ENCODE measurements around the gene BTBD16. TPM values are rescaled to one million over a fixed set of nuclear protein-coding genes. Genes with fewer than 3 reads are reported as not detected.

Gene BTBD16
- total and polyA plus RNA-seq, 2 experiments from 2014 or later: 0.09 to 0.16 TPM

GRCh38 chr10:122296363-122297120, 25.4 kb downstream of the BTBD16 start:
- no peak for TF ChIP-seq CTCF (IDR thresholded peaks at IDR 0.05; ENCODE audit: low read depth, low read length)
- no peak for DNase-seq (ENCODE audit: low read depth in 1 of 2, low spot score in 1 of 2)
- Histone ChIP-seq H3K4me3 (no peak overlapping the region), H3K36me3 (no peaks in the 10 kb centered on the region), H3K9me3 (ENCODE audit: low read depth) (no peaks in the 10 kb centered on the region), H3K27me3 (no peaks in the 10 kb centered on the region), H3K27ac (no peak overlapping the region), H3K4me1 (ENCODE audit: low read depth) (no peaks in the 10 kb centered on the region)

GRCh38 chr10:122297583-122297982, 26.5 kb downstream of the BTBD16 start:
- H3K4me3 ChIP-seq: no peak overlapping the region
- H3K27me3 ChIP-seq: no peaks in the 10 kb centered on the region
- TF ChIP-seq CTCF (IDR thresholded peaks at IDR 0.05; ENCODE audit: low read depth, low read length): no peak
- no peaks in the 10 kb centered on the region for H3K9me3 ChIP-seq (ENCODE audit: low read depth)
- no peak overlapping the region for H3K27ac ChIP-seq
- H3K36me3 ChIP-seq: no peaks in the 10 kb centered on the region
- DNase-seq (ENCODE audit: low read depth in 1 of 2, low spot score in 1 of 2): no peak
- H3K4me1 ChIP-seq (ENCODE audit: low read depth): no peaks in the 10 kb centered on the region

- Histone ChIP-seq H3K36me3 (no peaks in the 10 kb centered on the region), H3K27me3 (no peaks in the 10 kb centered on the region), H3K27ac (no peak overlapping the region), H3K4me3 (no peak overlapping the region), H3K4me1 (ENCODE audit: low read depth) (no peaks in the 10 kb centered on the region), H3K9me3 (ENCODE audit: low read depth) (no peaks in the 10 kb centered on the region)
- no peak for TF ChIP-seq CTCF (IDR thresholded peaks at IDR 0.05; ENCODE audit: low read depth, low read length)
- DNase-seq (ENCODE audit: low read depth in 1 of 2, low spot score in 1 of 2): no peak
These were observed 27.1 kb downstream of the BTBD16 start for GRCh38 chr10:122298206-122298597.

- peak; percentile 92 for TF ChIP-seq CTCF (IDR thresholded peaks at IDR 0.05; ENCODE audit: low read depth, low read length)
- Histone ChIP-seq H3K4me1 (ENCODE audit: low read depth) (no peaks in the 10 kb centered on the region), H3K4me3 (no peak overlapping the region), H3K36me3 (no peaks in the 10 kb centered on the region), H3K9me3 (ENCODE audit: low read depth) (no peaks in the 10 kb centered on the region), H3K27ac (no peak overlapping the region), H3K27me3 (no peaks in the 10 kb centered on the region)
- DNase-seq (ENCODE audit: low read depth in 1 of 2, low spot score in 1 of 2): peak; percentile 82 to 85
These were observed 27.7 kb downstream of the BTBD16 start for GRCh38 chr10:122298598-122299301.

GRCh38 chr10:122299423-122300075, 28.5 kb downstream of the BTBD16 start:
- DNase-seq (ENCODE audit: low read depth in 1 of 2, low spot score in 1 of 2): no peak

More at GRCh38 chr10:122299423-122300075, 28.5 kb downstream of the BTBD16 start:
- H3K27me3 ChIP-seq: no peaks in the 10 kb centered on the region
- H3K4me1 ChIP-seq (ENCODE audit: low read depth): no peaks in the 10 kb centered on the region
- H3K27ac ChIP-seq: no peak overlapping the region
- H3K36me3 ChIP-seq: no peaks in the 10 kb centered on the region
- H3K9me3 ChIP-seq (ENCODE audit: low read depth): no peaks in the 10 kb centered on the region
- H3K4me3 ChIP-seq: no peak overlapping the region
- no peak for TF ChIP-seq CTCF (IDR thresholded peaks at IDR 0.05; ENCODE audit: low read depth, low read length)
